ENCODE measurements around the gene PTPN1.

PTPN1 gene

GRCh38 chr20:50513169-50514034 is 3.2 kb downstream of the PTPN1 start:
- no peak for DNase-seq (ENCODE audit: low read depth, low spot score)

- no peak for DNase-seq (ENCODE audit: low read depth, low spot score)
Observed at GRCh38 chr20:50514035-50514337, 3.8 kb downstream of the PTPN1 start.

- DNase-seq (ENCODE audit: low read depth, low spot score) = no peak
Observed at GRCh38 chr20:50514750-50515149, 4.6 kb downstream of the PTPN1 start.

- no peak for DNase-seq (ENCODE audit: low read depth, low spot score)
Observed at GRCh38 chr20:50515471-50516106, 5.4 kb downstream of the PTPN1 start.

- DNase-seq (ENCODE audit: low read depth, low spot score) = no peak
Observed at GRCh38 chr20:50516180-50516934, 6.2 kb downstream of the PTPN1 start.

- no peak for DNase-seq (ENCODE audit: low read depth, low spot score)
Observed at GRCh38 chr20:50516935-50517816, 7.0 kb downstream of the PTPN1 start.

GRCh38 chr20:50517817-50518154 is 7.6 kb downstream of the PTPN1 start:
- no peak for DNase-seq (ENCODE audit: low read depth, low spot score)

GRCh38 chr20:50518270-50518721 is 8.1 kb downstream of the PTPN1 start:
- no peak for DNase-seq (ENCODE audit: low read depth, low spot score)

- no peak for DNase-seq (ENCODE audit: low read depth, low spot score)
Observed at GRCh38 chr20:50519036-50519762, 9.0 kb downstream of the PTPN1 start.

GRCh38 chr20:50520222-50520880 is 10.2 kb downstream of the PTPN1 start:
- no peak for DNase-seq (ENCODE audit: low read depth, low spot score)

GRCh38 chr20:50521221-50522052 is 11.3 kb downstream of the PTPN1 start:
- no peak for DNase-seq (ENCODE audit: low read depth, low spot score)

GRCh38 chr20:50522053-50522674 is 12.0 kb downstream of the PTPN1 start:
- no peak for DNase-seq (ENCODE audit: low read depth, low spot score)

GRCh38 chr20:50523552-50524167 is 13.5 kb downstream of the PTPN1 start:
- DNase-seq (ENCODE audit: low read depth, low spot score) = no peak

GRCh38 chr20:50525681-50526080 is 15.5 kb downstream of the PTPN1 start:
- no peak for DNase-seq (ENCODE audit: low read depth, low spot score)

- no peak for DNase-seq (ENCODE audit: low read depth, low spot score)
Observed at GRCh38 chr20:50526403-50526989, 16.3 kb downstream of the PTPN1 start.

- no peak for DNase-seq (ENCODE audit: low read depth, low spot score)
Observed at GRCh38 chr20:50527068-50527605, 17.0 kb downstream of the PTPN1 start.

GRCh38 chr20:50528129-50528528 is 17.9 kb downstream of the PTPN1 start:
- DNase-seq (ENCODE audit: low read depth, low spot score) = no peak

GRCh38 chr20:50528804-50529351 is 18.7 kb downstream of the PTPN1 start:
- no peak for DNase-seq (ENCODE audit: low read depth, low spot score)
